NT2/D1 (cell line): ENCODE data around the gene SIK2.

ENCODE experiments used
- DNase-seq: peaks from one replicate; pipeline ENCODE4 v3.0.0-alpha.2; 2011; ENCODE audit warnings: low read depth, low spot score
- H3K27me3 ChIP-seq: 2 replicates; pipeline ENCODE4 v1.6.0; 2011; ENCODE audit warnings: mild to moderate bottlenecking; ENCODE audit not compliant: insufficient read length, insufficient read depth
- H3K36me3 ChIP-seq: 2 replicates; pipeline ENCODE4 v1.6.1; 2011; ENCODE audit warnings: mild to moderate bottlenecking, low read length, mixed read lengths; ENCODE audit not compliant: insufficient read depth, insufficient read length
- H3K4me1 ChIP-seq: 2 replicates; pipeline ENCODE4 v1.5.1; 2011; ENCODE audit not compliant: insufficient read depth, insufficient read length
- H3K4me3 ChIP-seq: 2 replicates; pipeline ENCODE4 v1.5.1; 2011; ENCODE audit warnings: low read depth; ENCODE audit not compliant: insufficient read length
- H3K9ac ChIP-seq: 2 replicates; pipeline ENCODE4 v1.6.0; 2011; ENCODE audit warnings: low read depth; ENCODE audit not compliant: insufficient read length
- H3K9me3 ChIP-seq: 2 replicates; pipeline ENCODE4 v1.5.1; 2011; ENCODE audit warnings: mild to moderate bottlenecking, low read length; ENCODE audit not compliant: insufficient read depth
- SUZ12 ChIP-seq: IDR thresholded peaks from 2 replicates; pipeline ENCODE4 v1.6.1; 2011; ENCODE audit not compliant: insufficient read length, insufficient read depth; ENCODE audit errors: extremely low read depth
- YY1 ChIP-seq: IDR thresholded peaks from 2 replicates; pipeline ENCODE4 v1.6.1; 2011; ENCODE audit not compliant: insufficient read length, insufficient read depth
- ZNF274 ChIP-seq: IDR thresholded peaks from 2 replicates; pipeline ENCODE4 v1.6.1; 2011; ENCODE audit warnings: mild to moderate bottlenecking, low read depth, low read length

Gene SIK2

GRCh38 chr11:111601979-111602864 is at the start of gene SIK2:
TSS of gene SIK2 (plus strand) at chr11:111602449. CDS start at chr11:111602564, 115 bp downstream.
- Histone ChIP-seq H3K4me1 (no peaks in the 10 kb centered on the region), H3K36me3 (no peaks in the 10 kb centered on the region), H3K4me3 (peak within 1 kb of the TSS; percentile 84), H3K9ac (peak within 1 kb of the TSS; percentile 90), H3K27me3 (peaks cover 11% of the 10 kb centered on the region), H3K9me3 (no peaks in the 10 kb centered on the region)
- DNase-seq = peak; percentile 96
- TF ChIP-seq YY1 = no peak

- no peak overlapping the region for H3K9ac ChIP-seq
- H3K4me1 ChIP-seq = no peaks in the 10 kb centered on the region
- H3K4me3 ChIP-seq = no peak overlapping the region
- no peaks in the 10 kb centered on the region for H3K27me3 ChIP-seq
- DNase-seq = no peak
- TF ChIP-seq YY1 = no peak
- no peak for TF ChIP-seq SUZ12
- no peak for TF ChIP-seq ZNF274
- peaks cover 6% of the 10 kb centered on the region for H3K36me3 ChIP-seq
- peaks cover 17% of the 10 kb centered on the region for H3K9me3 ChIP-seq
Observed at GRCh38 chr11:111554532-111554931, 47.7 kb upstream of the SIK2 start.

GRCh38 chr11:111555255-111555654 is 47.0 kb upstream of the SIK2 start:
- H3K4me1 ChIP-seq = no peaks in the 10 kb centered on the region
- no peak for DNase-seq

GRCh38 chr11:111557425-111558111 is 44.7 kb upstream of the SIK2 start:
- Histone ChIP-seq H3K9ac (no peak overlapping the region), H3K9me3 (peaks cover 17% of the 10 kb centered on the region), H3K4me1 (no peaks in the 10 kb centered on the region), H3K27me3 (no peaks in the 10 kb centered on the region), H3K36me3 (peaks cover 11% of the 10 kb centered on the region), H3K4me3 (no peak overlapping the region)
- DNase-seq = no peak
- TF ChIP-seq ZNF274 (no peak), SUZ12 (no peak), YY1 (no peak)

More at GRCh38 chr11:111555255-111555654, 47.0 kb upstream of the SIK2 start:
- Histone ChIP-seq H3K27me3 (no peaks in the 10 kb centered on the region), H3K36me3 (peaks cover 11% of the 10 kb centered on the region), H3K4me3 (no peak overlapping the region), H3K9me3 (peaks cover 17% of the 10 kb centered on the region), H3K9ac (no peak overlapping the region)
- TF ChIP-seq YY1 (no peak), ZNF274 (no peak), SUZ12 (no peak)

- DNase-seq = no peak
- peaks cover 17% of the 10 kb centered on the region for H3K9me3 ChIP-seq
- H3K4me1 ChIP-seq = no peaks in the 10 kb centered on the region
- H3K4me3 ChIP-seq = no peak overlapping the region
- peaks cover 11% of the 10 kb centered on the region for H3K36me3 ChIP-seq
- no peak for TF ChIP-seq SUZ12
- TF ChIP-seq ZNF274 = no peak
- TF ChIP-seq YY1 = no peak
- no peaks in the 10 kb centered on the region for H3K27me3 ChIP-seq
- H3K9ac ChIP-seq = no peak overlapping the region
Observed at GRCh38 chr11:111559800-111560464, 42.3 kb upstream of the SIK2 start.

- Histone ChIP-seq H3K36me3 (peaks cover 11% of the 10 kb centered on the region), H3K9ac (no peak overlapping the region), H3K27me3 (no peaks in the 10 kb centered on the region), H3K4me3 (no peak overlapping the region), H3K9me3 (peaks cover 10% of the 10 kb centered on the region), H3K4me1 (no peaks in the 10 kb centered on the region)
- no peak for DNase-seq
- no peak for TF ChIP-seq YY1
- TF ChIP-seq ZNF274 = no peak
- no peak for TF ChIP-seq SUZ12
Observed at GRCh38 chr11:111560800-111561199, 41.4 kb upstream of the SIK2 start.

GRCh38 chr11:111561306-111561705 is 40.9 kb upstream of the SIK2 start:
- no peak for DNase-seq
- no peak for TF ChIP-seq SUZ12
- TF ChIP-seq YY1 = no peak
- no peak for TF ChIP-seq ZNF274
- H3K4me3 ChIP-seq = no peak overlapping the region
- H3K9ac ChIP-seq = no peak overlapping the region
- no peaks in the 10 kb centered on the region for H3K4me1 ChIP-seq
- H3K9me3 ChIP-seq = peaks cover 5% of the 10 kb centered on the region
- H3K27me3 ChIP-seq = no peaks in the 10 kb centered on the region
- peaks cover 8% of the 10 kb centered on the region for H3K36me3 ChIP-seq
